A549 (cell line): ENCODE data around the gene COBL. TPM values are rescaled to one million over a fixed set of nuclear protein-coding genes. Genes with fewer than 3 reads are reported as not detected.

Experiments
- ATAC-seq, 2 experiments: fragments of 200-7000 bp in 1 of 2; fragments of >200 bp in 1 of 2; cut with Nextera tagmentation in 1 of 2; cut with Tn5 transposase in 1 of 2; 3 replicates each; pipeline versions ENCODE4 v1.8.0 to v1.9.1; 2018 to 2020; ENCODE audit warnings: mild to moderate bottlenecking in 1 of 2, moderate library complexity in 1 of 2
- CTCF ChIA-PET: fragments of 300-600 bp; sonication (Branson Sonifier 250); formaldehyde crosslinking; extraction: SDS; loops from one replicate; lab custom pipeline; 2021; ENCODE audit warnings: antibody characterized with exemption, inconsistent platforms; lab: Yijun Ruan, JAX
- POLR2A ChIA-PET: fragments of 350-600 bp; formaldehyde crosslinking; extraction: SDS; loops from one replicate; lab custom pipeline; 2021; ENCODE audit warnings: antibody characterized with exemption, inconsistent platforms; lab: Yijun Ruan, JAX
- DNase-seq, 2 experiments: peaks; one replicate each; pipeline versions ENCODE4 v3.0.0 to v3.0.0-alpha.2; 2011 to 2016; ENCODE audit warnings: low read depth in 1 of 2, low spot score in 1 of 2
- FAIRE-seq: peaks from 2 replicates; lab custom pipeline; 2011; peaks lifted over from hg19 to GRCh38; lab: Jason Lieb, UNC
- H3K27ac ChIP-seq, 2 experiments: fragments of >200 bp; sonication (Bioruptor Twin); formaldehyde crosslinking; 3 replicates each; pipeline ENCODE4 v1.5.1; 2016 to 2017
- H3K4me1 ChIP-seq: fragments of >200 bp; sonication (Bioruptor Twin); formaldehyde crosslinking; 3 replicates; pipeline ENCODE4 v1.6.1; 2016
- H3K4me2 ChIP-seq: fragments of >200 bp; sonication (Bioruptor Twin); formaldehyde crosslinking; 3 replicates; pipeline ENCODE4 v1.6.1; 2016
- H3K4me3 ChIP-seq: fragments of >200 bp; sonication (Bioruptor Twin); formaldehyde crosslinking; 3 replicates; pipeline ENCODE4 v1.5.1; 2016
- H3K9me3 ChIP-seq: fragments of >200 bp; sonication (Bioruptor Twin); formaldehyde crosslinking; 3 replicates; pipeline ENCODE4 v1.6.1; 2016
- BCL3 ChIP-seq: fragments of >200 bp; sonication (Bioruptor Twin); formaldehyde crosslinking; IDR thresholded peaks from 3 replicates; pipeline ENCODE4 v1.6.1; 2016
- CBX2 ChIP-seq: fragments of 200-600 bp; sonication (generic); IDR thresholded peaks from 2 replicates; pipeline ENCODE4 v1.6.1; 2016; ENCODE audit warnings: low read depth, mild to moderate bottlenecking, borderline replicate concordance
- CBX8 ChIP-seq: fragments of 200-600 bp; sonication (generic); IDR thresholded peaks from 2 replicates; pipeline ENCODE4 v1.6.1; 2016
- CEBPB ChIP-seq, 2 experiments: fragments of >200 bp in 1 of 2; sonication (Bioruptor Twin) in 1 of 2; formaldehyde crosslinking in 1 of 2; IDR thresholded peaks; 2 replicates each; pipeline ENCODE4 v1.6.1; 2012 to 2016
- CHD4 ChIP-seq: fragments of 200-600 bp; sonication (generic); IDR thresholded peaks from 2 replicates; pipeline ENCODE4 v1.6.1; 2016; ENCODE audit warnings: antibody characterized with exemption, mild to moderate bottlenecking, borderline replicate concordance
- CTCF ChIP-seq: fragments of >200 bp; sonication (Bioruptor Twin); formaldehyde crosslinking; IDR thresholded peaks from 3 replicates; pipeline ENCODE4 v1.5.1; 2016
- EHF ChIP-seq: fragments of 250-450 bp; sonication (Bioruptor Pico); IDR thresholded peaks from 2 replicates; pipeline ENCODE4 v1.5.0; 2020; ENCODE audit warnings: mild to moderate bottlenecking
- ELK1 ChIP-seq: fragments of 150-350 bp; IDR thresholded peaks from 2 replicates; pipeline ENCODE4 v1.6.1; 2014; ENCODE audit warnings: low read depth, mild to moderate bottlenecking, low read length
- FOSL2 ChIP-seq, 2 experiments: fragments of 450-650 bp in 1 of 2; fragments of >200 bp in 1 of 2; sonication (Bioruptor Twin) in 1 of 2; formaldehyde crosslinking; IDR thresholded peaks; 2 replicates each; pipeline versions ENCODE4 v1.5.0 to v1.6.1; 2016 to 2020; ENCODE audit warnings: mild to moderate bottlenecking in 1 of 2, moderate library complexity in 1 of 2
- FOXS1 ChIP-seq: fragments of 250-450 bp; sonication (Bioruptor Pico); IDR thresholded peaks from 2 replicates; pipeline ENCODE4 v1.5.0; 2020; ENCODE audit warnings: mild to moderate bottlenecking, moderate library complexity
- HES2 ChIP-seq: fragments of >200 bp; sonication (Bioruptor Twin); formaldehyde crosslinking; IDR thresholded peaks from 2 replicates; pipeline ENCODE4 v1.6.1; 2016
- HMGXB4 ChIP-seq: fragments of 250-450 bp; sonication (Bioruptor Pico); IDR thresholded peaks from 2 replicates; pipeline ENCODE4 v1.5.0; 2021; ENCODE audit warnings: mild to moderate bottlenecking, moderate library complexity, borderline replicate concordance
- HOXA7 ChIP-seq: fragments of 250-450 bp; sonication (Bioruptor Pico); IDR thresholded peaks from 2 replicates; pipeline ENCODE4 v1.5.0; 2020; ENCODE audit warnings: mild to moderate bottlenecking, moderate library complexity
- MAX ChIP-seq: IDR thresholded peaks from 2 replicates; pipeline ENCODE4 v1.6.1; 2012
- MAZ ChIP-seq: fragments of 150-350 bp; IDR thresholded peaks from 2 replicates; pipeline ENCODE4 v1.6.1; 2014; ENCODE audit warnings: antibody characterized with exemption, low read depth, low read length, borderline replicate concordance
- MYC ChIP-seq: IDR thresholded peaks from 2 replicates; pipeline ENCODE4 v1.6.1; 2012; ENCODE audit warnings: mild to moderate bottlenecking, inconsistent platforms, low read length, improper control_type of control experiment, borderline replicate concordance
- NFE2L2 ChIP-seq: fragments of 150-350 bp; conservative IDR thresholded peaks from 2 replicates; pipeline ENCODE4 v1.6.1; 2014; ENCODE audit warnings: low read length
- POLR2A ChIP-seq: IDR thresholded peaks from 2 replicates; pipeline ENCODE4 v1.6.1; 2012; ENCODE audit warnings: mild to moderate bottlenecking, low read length
- RCOR1 ChIP-seq: fragments of 150-350 bp; IDR thresholded peaks from 2 replicates; pipeline ENCODE4 v1.6.1; 2014; ENCODE audit warnings: antibody characterized with exemption, low read length, low read depth
- REST ChIP-seq: fragments of 200-600 bp; sonication (generic); IDR thresholded peaks from 2 replicates; pipeline ENCODE4 v1.6.1; 2016; ENCODE audit warnings: antibody characterized with exemption, mild to moderate bottlenecking, moderate library complexity
- RFX5 ChIP-seq: fragments of 450-650 bp; IDR thresholded peaks from 2 replicates; pipeline ENCODE4 v1.7.1; 2014; ENCODE audit warnings: antibody characterized with exemption, mild to moderate bottlenecking, moderate library complexity
- SMC3 ChIP-seq: fragments of >200 bp; sonication (Bioruptor Twin); formaldehyde crosslinking; IDR thresholded peaks from 3 replicates; pipeline ENCODE4 v1.6.1; 2018; ENCODE audit warnings: inconsistent platforms
- TP53 ChIP-seq: fragments of 250-450 bp; sonication (Bioruptor Pico); IDR thresholded peaks from 2 replicates; pipeline ENCODE4 v1.5.0; 2021; ENCODE audit warnings: mild to moderate bottlenecking, moderate library complexity
- ZFP36 ChIP-seq: fragments of 450-650 bp; IDR thresholded peaks from 2 replicates; pipeline ENCODE4 v1.6.1; 2014; ENCODE audit warnings: borderline replicate concordance; ENCODE audit not compliant: partially characterized antibody
- WGBS: methylation state at CpG from one replicate; pipeline ENCODE4 v1.1.6; 2017; ENCODE audit errors: missing lambda C conversion rate; 5-methylcytosine and 5-hydroxymethylcytosine counted together
- polyA plus RNA-seq, 4 experiments: library from polyadenylated mRNA; depleted of rRNA in 3 of 4; stranded (reverse); fragments of >200 nt; fragmentation: RNase III in 1 of 4; extraction: RNeasy Plus Mini Kit Qiagen cat#74134 plus additional on column Dnase treatment in 1 of 4; gene quantifications; 2 replicates in 3 of 4; 3 replicates in 1 of 4; pipeline ENCODE4 v1.2.3, GENCODE V29; 2011 to 2017

The COBL gene
- polyA plus RNA-seq, 2 of the 4 experiments (the other 2 are of a cell fraction): 1.5 to 7.4 TPM

- Histone ChIP-seq H3K9me3 (no peaks in the 10 kb centered on the region), H3K4me2 (no peak overlapping the region), H3K27ac (no peak overlapping the region), H3K4me1 (peaks cover 1% of the 10 kb centered on the region; the same call in 1 of the 3 replicates), H3K4me3 (no peak overlapping the region)
- DNase-seq (no peak), FAIRE-seq (no peak), ATAC-seq (no peak)
- 73% methylated on average over 4 of the region's 4 CpGs for WGBS
- POLR2A ChIA-PET: no interaction called here
- CTCF ChIA-PET: interaction anchor here (0.6 to 0.8 kb wide), 2 partner anchors 12 to 421 kb away, joined by 3 read pairs; no protein-coding TSS in a partner anchor
- TF ChIP-seq CBX2 (no peak), CEBPB (IDR thresholded peaks at IDR 0.05) (no peak), ZFP36 (no peak), FOXS1 (CRISPR knock-in tag) (no peak), HMGXB4 (CRISPR knock-in tag) (no peak), CBX8 (no peak), TP53 (no peak)
Observed at GRCh38 chr7:51289623-51290303, 26.8 kb downstream of the COBL start.

- no peak for DNase-seq
- ATAC-seq: peak; percentile 36 to 54; a peak in 3 of 6 replicates
- no peaks in the 10 kb centered on the region; the same call in 2 of the 3 replicates for H3K9me3 ChIP-seq
- POLR2A ChIA-PET: no interaction called here
- H3K4me2 ChIP-seq: no peak overlapping the region
- no peak for TF ChIP-seq HOXA7 (CRISPR knock-in tag)
- no peak for TF ChIP-seq MAZ
- TF ChIP-seq CTCF: no peak
- no peak for TF ChIP-seq HES2
- no peak for TF ChIP-seq RFX5
- no peak for TF ChIP-seq ELK1
- no peak for TF ChIP-seq MAX
- no peak for TF ChIP-seq CHD4
- no peak for TF ChIP-seq FOSL2 (IDR thresholded peaks at IDR 0.05)
- TF ChIP-seq FOSL2 (CRISPR knock-in tag; IDR thresholded peaks at IDR 0.05): no peak
- TF ChIP-seq NFE2L2: no peak
- no peak for TF ChIP-seq POLR2A
- TF ChIP-seq TP53: no peak
- TF ChIP-seq REST: no peak
- TF ChIP-seq BCL3: no peak
- no peak for TF ChIP-seq SMC3
- no peak for TF ChIP-seq MYC
- TF ChIP-seq EHF: no peak
- TF ChIP-seq RCOR1: no peak
- TF ChIP-seq, all 56 proteins: peak for 0
- no peak overlapping the region for H3K27ac ChIP-seq
- WGBS: 38% methylated on average over 7 of the region's 7 CpGs
- FAIRE-seq: no peak
- no peaks in the 10 kb centered on the region for H3K4me1 ChIP-seq
- CTCF ChIA-PET: interaction anchor here (0.8 kb wide), 1 partner anchor 12 kb away, joined by 3 read pairs; no protein-coding TSS in a partner anchor
- H3K4me3 ChIP-seq: no peak overlapping the region
Observed at GRCh38 chr7:51288896-51289622, 27.6 kb downstream of the COBL start.
